HCT116 (cell line): ENCODE measurements around the gene GOLGA8M. TPM values are rescaled to one million over a fixed set of nuclear protein-coding genes. Genes with fewer than 3 reads are reported as not detected.
A peak's percentile ranks its signal among the peaks of the same experiment; 100 is the strongest.
"Not testable (repeated sequence)": the region's sequence is repeated elsewhere in the genome, so short reads cannot be mapped to it uniquely, and the experiment has no call there.

Source experiments
- ATAC-seq: fragments of 200-7000 bp; cut with Tn5 transposase; 2 replicates; pipeline ENCODE4 v1.9.1; 2020; ENCODE audit warnings: mild to moderate bottlenecking, moderate library complexity
- BruUV-seq: library from RNA; stranded (reverse); fragments of 400-500 nt; replicated peaks from 2 replicates; lab custom pipeline; 2021; lab: Mats Ljungman, UMichigan
- CTCF ChIA-PET: fragments of 300-600 bp; sonication (Branson Sonifier 250); formaldehyde crosslinking; loops from one replicate; lab custom pipeline; 2021; ENCODE audit warnings: antibody characterized with exemption; lab: Charles Lee
- POLR2A ChIA-PET: fragments of 300-600, 350-600 bp; sonication (Branson Sonifier 250); formaldehyde crosslinking; loops from one replicate; lab custom pipeline; 2021; ENCODE audit warnings: antibody characterized with exemption; lab: Charles Lee
- RAD21 ChIA-PET, 2 experiments: fragments of 300-600 bp; sonication (Branson Sonifier 250); formaldehyde crosslinking; loops; one replicate each; lab custom pipeline; 2023; ENCODE audit warnings: low total read pairs in 2 of 2; ENCODE audit not compliant: uncharacterized antibody in 2 of 2, unreplicated experiment in 2 of 2, low non-redundant PET in 1 of 2; lab: Charles Lee
- DNase-seq: peaks from one replicate; pipeline ENCODE4 v3.0.0-alpha.2; 2010; ENCODE audit warnings: low read depth, low spot score
- H2AFZ ChIP-seq: fragments of 200-600 bp; shearing (Covaris generic), sonication (generic); 2 replicates; pipeline ENCODE4 v1.6.1; 2017; ENCODE audit warnings: low read depth, mixed run types, mixed read lengths, antibody characterized with exemption, low read length; ENCODE audit not compliant: poor library complexity, severe bottlenecking
- H3K27ac ChIP-seq: 2 replicates; pipeline ENCODE4 v1.5.1; 2012; ENCODE audit warnings: low read depth, low read length
- H3K27me3 ChIP-seq: fragments of 200-600 bp; sonication (generic); 2 replicates; pipeline ENCODE4 v1.6.1; 2016; ENCODE audit warnings: mixed run types, low read length, mixed read lengths; ENCODE audit not compliant: insufficient read depth
- H3K36me3 ChIP-seq, 2 experiments: fragments of 200-500 bp in 1 of 2; fragments of 200-600 bp in 1 of 2; sonication (Bioruptor generic) in 1 of 2; sonication (generic) in 1 of 2; 2 replicates each; pipeline versions ENCODE4 v1.5.1 to v1.6.1; 2014 to 2016; ENCODE audit warnings: low read length in 2 of 2, inconsistent platforms in 1 of 2, mixed read lengths in 1 of 2, mixed run types in 1 of 2; ENCODE audit not compliant: insufficient read depth in 2 of 2, control insufficient read depth in 1 of 2
- H3K4me1 ChIP-seq, 2 experiments: fragments of 200-600 bp in 1 of 2; sonication (generic) in 1 of 2; 2 replicates each; pipeline versions ENCODE4 v1.5.1 to v1.6.1; 2012 to 2017; ENCODE audit warnings: low read length in 2 of 2, inconsistent platforms in 1 of 2, mild to moderate bottlenecking in 1 of 2, mixed read lengths in 1 of 2, mixed run types in 1 of 2, moderate library complexity in 1 of 2; ENCODE audit not compliant: insufficient read depth in 2 of 2, control insufficient read depth in 1 of 2
- H3K4me2 ChIP-seq: fragments of 200-600 bp; sonication (generic); 2 replicates; pipeline ENCODE4 v1.6.1; 2017; ENCODE audit warnings: mixed run types, low read length, mixed read lengths
- H3K4me3 ChIP-seq, 2 experiments: fragments of 200-600 bp in 1 of 2; sonication (generic) in 1 of 2; replicated peaks in 1 of 2; 2 replicates each; pipeline ENCODE4 v1.5.1; 2011 to 2016; ENCODE audit warnings: low read length in 2 of 2, control low read depth in 1 of 2, low read depth in 1 of 2, mild to moderate bottlenecking in 1 of 2, mixed read lengths in 1 of 2, mixed run types in 1 of 2
- H3K79me2 ChIP-seq: fragments of 200-600 bp; sonication (generic); 2 replicates; pipeline ENCODE4 v1.6.1; 2017; ENCODE audit warnings: mild to moderate bottlenecking, mixed run types, low read length, moderate library complexity, mixed read lengths; ENCODE audit not compliant: insufficient read depth
- H3K9ac ChIP-seq: fragments of 200-600 bp; sonication (generic); 2 replicates; pipeline ENCODE4 v1.6.1; 2016; ENCODE audit warnings: low read length, mixed read lengths
- H3K9me2 ChIP-seq: fragments of 200-600 bp; sonication (generic), shearing (Covaris generic); 2 replicates; pipeline ENCODE4 v1.6.1; 2017; ENCODE audit warnings: mixed run types, mild to moderate bottlenecking, moderate library complexity; ENCODE audit not compliant: insufficient read depth
- H3K9me3 ChIP-seq, 2 experiments: fragments of 200-500 bp in 1 of 2; fragments of 200-600 bp in 1 of 2; sonication (Bioruptor generic) in 1 of 2; sonication (generic) in 1 of 2; 2 replicates each; pipeline ENCODE4 v1.6.1; 2014 to 2017; ENCODE audit warnings: low read length in 2 of 2, mixed read lengths in 2 of 2, inconsistent platforms in 1 of 2, low read depth in 1 of 2, mild to moderate bottlenecking in 1 of 2, mixed run types in 1 of 2, moderate library complexity in 1 of 2; ENCODE audit not compliant: control insufficient read depth in 1 of 2, insufficient read depth in 1 of 2
- H4K20me1 ChIP-seq: fragments of 200-600 bp; sonication (generic), shearing (Covaris generic); 2 replicates; pipeline ENCODE4 v1.6.1; 2017; ENCODE audit warnings: mixed run types, mild to moderate bottlenecking, moderate library complexity; ENCODE audit not compliant: insufficient read depth
- CTCF ChIP-seq, 3 experiments: fragments of 200-600 bp in 1 of 3; sonication (generic) in 1 of 3; IDR thresholded peaks in 2 of 3; conservative IDR thresholded peaks in 1 of 3; 2 replicates each; pipeline ENCODE4 v1.5.1; 2012 to 2017; ENCODE audit warnings: low read depth in 2 of 3, low read length in 2 of 3, antibody characterized with exemption in 1 of 3, borderline replicate concordance in 1 of 3, control low read depth in 1 of 3, mild to moderate bottlenecking in 1 of 3, mixed read lengths in 1 of 3, mixed run types in 1 of 3, moderate library complexity in 1 of 3; ENCODE audit not compliant: insufficient read depth in 1 of 3
- RAD21 ChIP-seq: IDR thresholded peaks from 2 replicates; pipeline ENCODE4 v1.6.1; 2012; ENCODE audit warnings: low read depth, mild to moderate bottlenecking
- intact Hi-C: fragments of 100-400 bp; cut with micrococcal nuclease; formaldehyde crosslinking; loops from 2 replicates; pipeline ENCODE4 v1.10.0; 2022
- total RNA-seq: library from RNA; stranded (reverse); gene quantifications from one replicate; pipeline ENCODE4 v1.2.1, GENCODE V29; 2021; ENCODE audit not compliant: unreplicated experiment

The GOLGA8M gene
- total RNA-seq, 1 experiment from 2014 or later = 0.44 TPM

GRCh38 chr15:28728061-28728460 lies 15.8 kb upstream of the GOLGA8M start:
- H3K79me2 ChIP-seq, ATAC-seq, H3K36me3 ChIP-seq, H3K9me3 ChIP-seq, H3K9ac ChIP-seq, H3K27me3 ChIP-seq, intact Hi-C loops, BruUV-seq, CTCF ChIA-PET, RAD21 ChIA-PET, H3K27ac ChIP-seq, H3K9me2 ChIP-seq, POLR2A ChIA-PET, H4K20me1 ChIP-seq, H3K4me1 ChIP-seq: not testable (repeated sequence)
- DNase-seq = peak; percentile 29
- TF ChIP-seq RAD21 = peak; percentile 30; the same call in 1 of the 2 replicates
- peak in 1 of 3 experiments; percentile 17; a peak in 1 of 6 replicates for TF ChIP-seq CTCF (IDR thresholded peaks at IDR 0.05 in 2 of 3, conservative IDR thresholded peaks at IDR 0.05 in 1 of 3; ENCODE audit: borderline replicate concordance in 1 of 3, insufficient read depth in 1 of 3, low read depth in 2 of 3, low read length in 2 of 3)
- H3K4me3 ChIP-seq = peak overlapping the region in 1 of 2 experiments; percentile 21; a peak in 1 of 4 replicates
- peak overlapping the region; percentile 56 for H2AFZ ChIP-seq
- peak overlapping the region; percentile 56 for H3K4me2 ChIP-seq

GRCh38 chr15:28727026-28727425 lies 14.8 kb upstream of the GOLGA8M start:
- H3K36me3 ChIP-seq, H3K9me2 ChIP-seq, H3K4me3 ChIP-seq, H3K9me3 ChIP-seq, H4K20me1 ChIP-seq, RAD21 ChIA-PET, BruUV-seq, CTCF ChIA-PET, H3K79me2 ChIP-seq, H3K4me1 ChIP-seq, H3K27ac ChIP-seq, DNase-seq, H3K4me2 ChIP-seq, H2AFZ ChIP-seq, H3K9ac ChIP-seq, H3K27me3 ChIP-seq, POLR2A ChIA-PET, ATAC-seq, intact Hi-C loops: not testable (repeated sequence)
